Measurements from ENCODE around the gene IDI1.

GRCh38 chr10:1083581-1083980 lies 34.7 kb upstream of the IDI1 start:
- TF ChIP-seq POLR2AphosphoS5 (IDR thresholded peaks at IDR 0.05; ENCODE audit: borderline replicate concordance, low read depth, low read length) (no peak), FOXP2 (optimal IDR thresholded peaks at IDR 0.05; ENCODE audit: control extremely low read depth, extremely low read length, insufficient read depth) (no peak)
